Stimulated activated naive CD8-positive, alpha-beta T cell treated with anti-CD3 and anti-CD28 coated beads, Interleukin-15, amount 100 ng/mL, for 72 hours (primary cell): ENCODE measurements around the gene LRRC8B.
A peak's percentile ranks its signal among the peaks of the same experiment; 100 is the strongest.
"Not testable (repeated sequence)": the region's sequence is repeated elsewhere in the genome, so short reads cannot be mapped to it uniquely, and the experiment has no call there.

Experiments
- ATAC-seq: fragments of 150-1000 bp; cut with Tn5 transposase; 2 replicates; pipeline ENCODE4 v1.10.0; 2021; ENCODE audit warnings: mild to moderate bottlenecking, moderate library complexity
- DNase-seq, 2 donors: peaks; one replicate each; pipeline ENCODE4 v3.0.0; 2021 to 2022
- H3K27ac Mint-ChIP-seq, 2 donors: one replicate each; pipeline ENCODE4 v1.8.0; 2022; ENCODE audit warnings: mild to moderate bottlenecking in 2 of 2, mixed read lengths in 2 of 2, moderate library complexity in 2 of 2
- H3K27me3 Mint-ChIP-seq: one replicate; pipeline ENCODE4 v1.8.0; 2022; ENCODE audit warnings: mixed read lengths
- H3K4me1 Mint-ChIP-seq: one replicate; pipeline ENCODE4 v1.8.0; 2022; ENCODE audit warnings: mild to moderate bottlenecking, mixed read lengths
- H3K4me3 Mint-ChIP-seq, 2 donors: one replicate each; pipeline ENCODE4 v1.8.0; 2022; ENCODE audit warnings: mild to moderate bottlenecking in 2 of 2, mixed read lengths in 2 of 2, moderate library complexity in 1 of 2
- H3K9me3 Mint-ChIP-seq, 2 donors: one replicate each; pipeline ENCODE4 v1.8.0; 2022; ENCODE audit warnings: mixed read lengths in 2 of 2

LRRC8B gene

DNA sequence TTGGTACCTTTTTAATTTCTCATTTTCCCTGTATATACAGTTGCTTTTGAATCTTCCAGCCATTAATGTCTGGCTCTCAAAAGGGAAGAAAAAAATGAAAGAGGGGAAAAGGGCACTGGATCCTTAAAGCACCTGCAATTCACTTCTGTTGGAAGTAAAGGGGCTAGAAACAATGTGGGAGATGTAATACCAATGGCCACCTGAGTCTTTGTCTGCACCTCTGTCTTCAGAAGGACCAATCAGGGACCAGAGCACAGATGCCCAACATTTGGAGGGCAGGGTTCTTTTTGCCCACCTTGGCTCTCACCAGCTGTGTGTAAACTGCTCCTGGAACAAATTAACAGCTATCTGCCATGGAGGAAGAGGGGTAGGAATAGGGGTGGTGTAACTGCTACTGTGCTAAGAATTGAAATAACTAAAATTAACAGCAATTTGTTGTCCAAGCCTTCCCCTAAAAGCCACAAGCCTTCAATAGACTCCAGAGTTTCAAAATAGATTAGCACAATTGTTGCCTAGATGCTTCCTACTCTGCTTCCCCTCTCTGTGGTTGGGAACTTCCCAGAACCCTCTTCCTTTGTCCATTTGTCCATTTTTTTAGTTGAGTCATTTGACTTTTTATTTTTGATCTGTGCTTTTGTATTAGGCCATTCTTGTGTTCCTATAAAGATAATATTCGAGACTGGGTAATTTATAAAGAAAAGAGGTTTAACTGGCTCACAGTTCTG, 11.5 kb upstream of the LRRC8B start:
- Mint-ChIP-seq H3K9me3 (peaks cover 10 to 11% of the 10 kb centered on the region in 2 donors), H3K4me3 (no peak overlapping the region), H3K27me3 (peaks cover 4% of the 10 kb centered on the region), H3K27ac (no peak overlapping the region), H3K4me1 (peaks cover 11% of the 10 kb centered on the region)
- ATAC-seq (no peak), DNase-seq (no peak)

DNA sequence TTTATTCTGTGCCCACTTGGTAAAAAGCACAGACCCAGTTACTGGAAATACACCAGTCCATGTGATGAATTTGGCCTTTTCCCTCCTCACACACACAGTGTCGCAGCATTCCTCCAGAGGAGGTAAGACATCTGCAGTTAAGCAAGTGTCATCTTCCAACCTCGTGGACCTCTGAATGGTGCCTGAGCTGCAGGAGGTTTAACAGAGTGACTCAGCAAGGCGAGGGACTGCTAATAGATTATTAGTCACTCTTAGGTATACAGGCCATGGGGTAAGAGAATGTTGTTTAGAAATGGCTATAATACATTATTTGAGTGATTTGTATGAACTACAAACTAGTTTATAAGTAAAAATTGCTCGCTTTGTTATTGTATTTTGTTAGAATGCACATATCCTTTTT, 8.6 kb upstream of the LRRC8B start:
- Mint-ChIP-seq H3K27ac (no peak overlapping the region), H3K27me3 (no peaks in the 10 kb centered on the region), H3K9me3 (peaks cover 0 to 4% of the 10 kb centered on the region in 2 donors), H3K4me1 (peaks cover 20% of the 10 kb centered on the region), H3K4me3 (no peak overlapping the region)
- DNase-seq (no peak), ATAC-seq (no peak)

DNA sequence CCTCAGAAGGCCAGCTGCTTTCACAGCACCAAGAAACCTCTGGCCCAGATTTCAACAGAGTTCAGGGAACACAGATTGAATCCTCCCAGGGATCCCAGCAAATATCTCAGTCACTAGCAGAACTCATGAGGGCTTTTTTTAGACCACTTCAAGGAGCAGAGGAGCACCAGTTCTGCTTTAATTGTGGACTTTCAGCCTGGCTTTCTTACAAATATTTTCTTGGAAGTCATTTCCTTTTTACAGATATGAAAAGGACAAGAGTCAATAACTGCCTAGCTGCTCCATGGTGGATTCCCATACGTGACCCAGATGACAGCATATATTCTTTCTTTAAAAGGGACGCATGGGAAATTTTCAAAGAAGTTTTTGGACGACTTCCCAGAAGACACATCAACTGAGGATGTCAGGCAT, 6.4 kb upstream of the LRRC8B start:
- Mint-ChIP-seq H3K4me3 (no peak overlapping the region), H3K9me3 (peaks cover 7 to 8% of the 10 kb centered on the region in 2 donors), H3K4me1 (peaks cover 20% of the 10 kb centered on the region), H3K27me3 (no peaks in the 10 kb centered on the region), H3K27ac (no peak overlapping the region)
- ATAC-seq: no peak
- DNase-seq: no peak

DNA sequence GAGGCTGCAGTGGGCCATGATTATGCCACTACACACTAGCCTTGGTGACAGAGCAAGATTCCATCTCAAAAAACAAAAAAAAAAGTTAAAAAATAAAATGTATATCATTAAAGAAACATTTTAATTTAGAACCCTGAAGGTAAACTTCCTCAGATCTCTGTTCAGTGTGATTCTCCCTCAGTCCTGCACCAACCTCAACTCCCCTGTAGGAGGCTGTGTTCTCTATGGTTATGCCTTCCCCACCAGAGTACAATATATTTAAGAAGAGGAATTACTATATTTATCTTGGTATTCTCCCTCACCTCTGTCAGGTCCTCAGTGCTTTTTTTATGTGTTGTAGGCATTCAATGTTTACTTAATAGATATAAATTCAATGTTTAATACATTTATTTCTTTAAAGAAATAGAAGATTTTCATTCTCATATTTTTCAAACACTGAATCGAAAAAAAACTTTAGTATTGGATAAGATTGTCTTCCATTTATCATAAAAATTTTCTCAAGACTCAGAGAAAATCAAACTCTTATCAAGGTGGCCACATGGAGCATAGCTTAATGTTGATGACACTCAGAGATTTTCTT, 4.8 kb upstream of the LRRC8B start:
- peak in 1 of 2 donors; percentile 41 for DNase-seq
- H3K27me3 Mint-ChIP-seq: no peaks in the 10 kb centered on the region
- peaks cover 30% of the 10 kb centered on the region for H3K4me1 Mint-ChIP-seq
- no peak overlapping the region for H3K27ac Mint-ChIP-seq
- ATAC-seq: peak; percentile 47
- H3K4me3 Mint-ChIP-seq: no peak overlapping the region
- peaks cover 7 to 8% of the 10 kb centered on the region in 2 donors for H3K9me3 Mint-ChIP-seq

DNA sequence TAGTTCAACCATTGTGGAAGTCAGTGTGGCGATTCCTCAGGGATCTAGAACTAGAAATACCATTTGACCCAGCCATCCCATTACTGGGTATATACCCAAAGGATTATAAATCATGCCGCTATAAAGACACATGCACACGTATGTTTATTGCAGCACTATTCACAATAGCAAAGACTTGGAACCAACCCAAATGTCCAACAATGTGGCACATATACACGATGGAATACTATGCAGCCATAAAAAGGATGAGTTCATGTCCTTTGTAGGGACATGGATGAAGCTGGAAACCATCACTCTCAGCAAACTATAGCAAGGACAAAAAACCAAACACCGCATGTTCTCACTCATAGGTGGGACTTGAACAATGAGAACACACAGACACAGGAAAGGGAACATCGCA, 2.7 kb upstream of the LRRC8B start:
- H3K4me3 Mint-ChIP-seq, H3K27me3 Mint-ChIP-seq, H3K9me3 Mint-ChIP-seq, DNase-seq, H3K27ac Mint-ChIP-seq, ATAC-seq: not testable (repeated sequence)
- H3K4me1 Mint-ChIP-seq: peaks cover 22% of the 10 kb centered on the region

DNA sequence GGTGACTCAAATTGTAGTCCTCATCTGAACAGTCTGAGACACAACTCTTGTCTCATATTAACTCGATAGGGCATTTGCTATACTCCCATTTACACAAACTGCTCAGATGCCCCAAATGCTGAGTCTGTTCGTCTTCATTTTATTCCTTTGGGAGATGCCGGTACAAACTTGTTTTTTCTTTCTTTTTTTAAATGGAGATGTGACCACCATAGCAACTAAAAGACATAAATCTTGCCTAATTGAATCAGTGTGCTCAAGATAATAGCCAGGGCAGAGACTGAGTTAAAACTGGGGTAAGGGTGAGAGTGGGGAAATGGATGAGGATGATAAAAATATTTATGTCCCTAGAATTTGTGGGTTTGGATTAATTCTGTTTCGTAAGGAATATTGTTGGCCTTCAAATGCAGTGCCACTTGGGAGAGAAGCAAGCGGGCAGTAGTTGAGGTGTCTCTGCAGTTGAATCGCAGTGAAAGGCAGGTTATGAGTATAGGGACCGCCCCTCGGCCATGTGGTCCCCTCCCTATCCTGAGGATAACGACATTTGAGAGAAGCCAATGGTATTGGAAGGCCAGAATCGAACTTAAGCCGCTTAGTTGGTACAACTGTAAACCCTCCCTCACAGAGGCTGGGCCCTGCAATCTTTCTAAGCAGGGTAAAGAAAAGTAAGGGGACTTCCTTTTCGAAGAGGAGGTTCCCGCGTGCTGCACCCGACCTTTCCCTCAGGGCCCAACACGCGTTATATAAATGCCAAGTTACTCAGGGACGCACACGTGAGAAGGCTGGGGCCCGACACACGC, 859 bp upstream of the LRRC8B start:
- ATAC-seq: peak; percentile 80
- Mint-ChIP-seq H3K9me3 (peaks cover 7 to 8% of the 10 kb centered on the region in 2 donors), H3K4me1 (peaks cover 19% of the 10 kb centered on the region), H3K4me3 (no peak overlapping the region), H3K27ac (peak overlapping the region; percentile 95 to 97), H3K27me3 (no peaks in the 10 kb centered on the region)
- peak; percentile 79 to 80 for DNase-seq

DNA sequence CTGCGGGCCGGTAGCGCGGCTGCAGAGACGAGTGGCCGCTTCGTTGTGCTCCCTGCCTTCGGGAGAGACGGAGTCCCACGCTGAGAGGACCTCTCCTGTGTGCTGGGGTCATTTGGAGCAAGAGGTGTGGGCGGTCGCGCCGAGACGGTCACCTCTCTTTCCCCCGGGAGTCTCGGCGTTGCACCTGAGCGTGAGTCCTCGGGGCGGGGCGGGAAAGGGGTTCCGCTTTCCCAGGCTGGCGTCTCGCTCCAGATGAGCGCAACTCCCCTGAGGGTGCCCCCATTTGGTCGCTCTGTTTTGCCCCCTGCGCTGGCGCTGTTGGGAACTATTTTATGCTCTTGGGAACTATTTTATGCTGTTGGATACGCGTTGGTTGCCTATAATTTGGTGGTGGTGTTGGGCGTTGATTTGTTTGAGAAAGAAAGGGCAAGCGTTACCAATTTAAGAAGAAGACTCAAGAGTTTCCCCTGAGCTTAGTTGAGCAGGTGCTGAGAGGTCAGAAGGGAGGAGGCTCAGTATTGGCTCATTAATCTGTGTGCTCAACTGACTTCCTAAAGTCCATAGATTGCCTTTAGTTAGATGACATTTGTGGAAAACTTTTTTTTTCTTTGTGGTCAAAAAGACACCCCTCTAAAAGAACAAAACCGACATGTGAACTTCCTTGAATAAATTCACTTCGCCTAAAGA, 683 bp downstream of the LRRC8B start:
- ATAC-seq (peak; percentile 4), DNase-seq (peak in 1 of 2 donors; percentile 43)
- Mint-ChIP-seq H3K9me3 (peaks cover 7 to 8% of the 10 kb centered on the region in 2 donors), H3K4me3 (no peak overlapping the region), H3K4me1 (peaks cover 18% of the 10 kb centered on the region), H3K27me3 (no peaks in the 10 kb centered on the region), H3K27ac (peak overlapping the region; percentile 98 to 99)

DNA sequence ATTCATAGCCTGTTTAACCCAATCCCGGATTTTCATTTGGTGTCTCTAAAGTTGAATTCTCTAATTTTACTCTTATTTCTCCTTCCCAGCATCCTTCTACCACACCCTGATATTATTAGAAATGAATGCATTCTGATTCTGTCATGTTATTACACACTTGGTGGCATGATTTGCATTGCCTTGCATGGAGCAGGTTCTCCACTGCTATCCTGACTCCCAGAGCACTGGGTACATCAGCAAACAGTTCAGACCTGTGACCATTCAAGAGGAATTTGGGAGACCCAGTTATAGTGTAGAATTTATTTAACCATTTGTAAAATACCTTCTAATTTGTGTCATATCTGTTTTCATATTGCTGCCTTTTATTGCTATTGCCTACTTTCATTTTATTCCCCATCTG, 2.6 kb downstream of the LRRC8B start:
- Mint-ChIP-seq H3K27me3 (no peaks in the 10 kb centered on the region), H3K4me1 (peaks cover 31% of the 10 kb centered on the region), H3K27ac (no peak overlapping the region), H3K9me3 (peaks cover 14 to 17% of the 10 kb centered on the region in 2 donors), H3K4me3 (no peak overlapping the region)
- no peak for ATAC-seq
- DNase-seq: no peak

DNA sequence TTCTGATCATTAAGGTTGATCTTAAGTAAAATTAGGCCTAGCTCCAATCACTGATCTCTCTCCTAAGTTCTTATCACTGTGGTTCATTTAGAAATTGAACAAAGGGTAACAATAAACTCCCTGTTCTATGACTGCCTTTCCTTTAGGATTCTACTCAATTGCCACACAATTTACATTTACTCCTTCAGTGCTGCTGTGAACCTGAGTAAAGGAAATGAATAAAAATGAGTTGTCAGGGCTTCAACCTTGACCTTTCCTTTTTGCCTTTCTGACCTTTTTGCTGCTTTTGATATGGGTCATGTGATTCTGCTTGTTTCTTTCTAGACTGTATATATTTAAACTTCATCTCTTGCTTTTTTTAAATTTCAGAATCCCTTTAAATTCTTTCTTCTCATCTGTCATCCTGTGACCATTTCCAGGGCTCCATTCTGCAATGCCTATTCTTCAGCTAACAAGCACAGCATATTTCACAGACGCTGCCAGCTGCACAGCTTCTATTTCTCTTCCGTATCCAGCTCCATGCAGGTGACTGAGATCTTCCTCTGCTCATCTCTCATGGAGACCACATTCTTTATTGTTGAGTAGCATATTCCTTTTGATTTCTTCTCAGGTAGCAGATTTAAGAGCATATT, 3.2 kb downstream of the LRRC8B start:
- no peak overlapping the region for H3K4me3 Mint-ChIP-seq
- H3K27me3 Mint-ChIP-seq: no peaks in the 10 kb centered on the region
- peaks cover 37% of the 10 kb centered on the region for H3K4me1 Mint-ChIP-seq
- no peak for DNase-seq
- no peak for ATAC-seq
- peaks cover 14 to 17% of the 10 kb centered on the region in 2 donors for H3K9me3 Mint-ChIP-seq
- no peak overlapping the region for H3K27ac Mint-ChIP-seq

DNA sequence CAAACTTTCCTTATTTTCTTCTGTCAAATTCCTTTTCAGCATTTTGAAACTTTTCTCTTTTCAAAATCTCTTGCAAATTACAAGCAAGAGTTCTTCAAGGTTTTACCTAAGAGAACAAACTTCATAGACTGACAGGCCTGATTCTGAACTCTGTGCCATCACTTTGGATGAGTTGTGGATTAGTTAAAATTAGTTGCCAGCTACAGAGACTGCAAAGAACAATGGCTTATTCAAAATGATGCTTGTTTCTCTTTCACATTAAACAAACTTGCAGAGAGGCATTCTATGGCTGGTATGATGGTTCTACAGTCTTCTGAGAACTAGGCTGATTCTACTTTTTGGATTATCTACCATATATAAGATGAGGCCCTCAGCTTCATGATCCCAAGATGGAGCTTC, 3.8 kb downstream of the LRRC8B start:
- ATAC-seq (no peak), DNase-seq (no peak)
- no peak overlapping the region for H3K27ac Mint-ChIP-seq
- H3K9me3 Mint-ChIP-seq: peaks cover 11 to 20% of the 10 kb centered on the region in 2 donors
- no peaks in the 10 kb centered on the region for H3K27me3 Mint-ChIP-seq
- peaks cover 41% of the 10 kb centered on the region for H3K4me1 Mint-ChIP-seq
- no peak overlapping the region for H3K4me3 Mint-ChIP-seq

DNA sequence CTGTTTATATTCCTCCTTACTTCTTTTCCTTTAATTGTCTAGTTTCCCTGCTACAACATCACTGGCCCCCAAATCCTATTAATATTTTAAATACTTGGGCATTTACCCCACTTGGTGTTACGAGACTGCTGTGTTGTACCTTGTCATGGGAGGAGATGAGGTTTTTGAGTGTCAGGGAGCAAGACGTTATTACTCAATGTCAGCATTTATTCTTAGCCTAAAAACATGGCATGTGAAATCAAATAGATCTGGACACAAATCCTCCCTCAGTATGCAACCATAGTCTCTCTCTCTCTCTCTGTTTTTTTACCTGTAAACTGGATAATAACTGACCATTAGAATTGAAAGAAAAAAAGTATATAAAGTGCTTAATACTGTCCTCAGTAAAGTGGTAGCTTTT, 4.6 kb downstream of the LRRC8B start:
- no peak for DNase-seq
- no peaks in the 10 kb centered on the region for H3K27me3 Mint-ChIP-seq
- peaks cover 38% of the 10 kb centered on the region for H3K4me1 Mint-ChIP-seq
- peaks cover 11 to 20% of the 10 kb centered on the region in 2 donors for H3K9me3 Mint-ChIP-seq
- no peak overlapping the region for H3K4me3 Mint-ChIP-seq
- H3K27ac Mint-ChIP-seq: no peak overlapping the region
- no peak for ATAC-seq

DNA sequence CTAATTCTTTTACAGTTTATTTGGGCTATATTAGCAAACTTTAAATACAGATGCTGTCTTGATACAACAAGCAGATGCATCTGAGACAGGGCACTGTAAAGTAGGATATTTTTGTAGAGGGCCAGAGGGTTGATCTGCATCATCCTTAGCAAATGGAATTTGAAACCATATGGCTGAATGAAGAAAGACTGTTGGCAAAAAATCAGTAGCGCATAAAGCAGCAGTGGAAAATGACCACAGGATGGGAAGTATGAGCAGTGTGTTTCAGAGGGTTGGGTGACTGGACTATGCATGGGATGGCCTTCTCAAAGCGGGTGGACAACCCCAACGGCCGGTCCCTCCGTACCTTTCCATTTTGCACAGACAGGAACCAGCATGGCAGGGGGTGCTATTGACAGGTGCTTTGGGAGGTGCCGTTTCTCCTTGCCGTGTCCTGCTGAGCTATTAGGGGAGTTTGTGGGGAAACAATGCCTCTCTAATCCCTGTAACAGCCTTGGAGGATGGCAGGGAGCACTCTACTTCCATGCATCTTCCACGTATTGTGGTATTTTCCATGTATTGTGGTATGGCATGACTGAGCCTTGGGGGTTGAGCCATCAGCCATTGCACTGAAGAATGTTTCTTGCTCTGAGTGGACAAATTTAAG, 5.9 kb downstream of the LRRC8B start:
- Mint-ChIP-seq H3K4me3 (no peak overlapping the region), H3K27ac (no peak overlapping the region), H3K4me1 (peaks cover 50% of the 10 kb centered on the region), H3K9me3 (peaks cover 11 to 20% of the 10 kb centered on the region in 2 donors), H3K27me3 (no peaks in the 10 kb centered on the region)
- no peak for DNase-seq
- ATAC-seq: no peak

DNA sequence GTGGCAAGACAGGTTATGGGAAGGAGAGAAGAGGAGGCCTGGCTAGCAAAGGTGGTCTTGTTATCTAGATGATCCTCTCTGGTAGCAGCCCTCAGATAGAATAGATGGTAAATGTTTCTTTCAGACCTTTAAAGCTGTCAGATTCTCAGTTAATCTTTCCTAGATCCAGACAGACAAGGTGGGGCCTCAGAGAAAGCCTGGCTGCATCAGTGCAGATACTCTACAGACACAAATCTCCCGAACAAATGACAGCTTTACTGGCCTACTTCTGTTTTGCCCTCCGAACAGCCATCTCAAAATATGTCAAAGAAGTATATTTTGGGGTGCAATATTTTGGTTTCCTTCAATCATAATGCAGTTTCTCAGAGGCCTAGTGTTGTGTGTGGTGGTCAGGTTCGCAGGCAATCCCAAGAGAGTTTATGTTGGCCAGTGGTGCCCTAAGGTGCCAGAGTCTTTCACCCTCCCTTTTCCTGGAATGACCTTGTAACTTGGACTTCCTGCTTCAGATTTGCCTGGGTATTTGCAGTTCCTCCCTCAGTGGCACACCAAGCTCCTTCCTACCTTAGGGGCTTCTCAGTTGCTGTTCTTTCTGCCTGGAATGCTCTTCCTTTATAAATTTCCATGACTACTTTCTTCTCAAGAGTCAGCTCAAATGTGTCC, 7.0 kb downstream of the LRRC8B start:
- H3K4me3 Mint-ChIP-seq: no peak overlapping the region
- H3K9me3 Mint-ChIP-seq: peaks cover 11 to 20% of the 10 kb centered on the region in 2 donors
- DNase-seq (no peak), ATAC-seq (no peak)
- H3K27ac Mint-ChIP-seq: peak overlapping the region in 1 of 2 donors; percentile 47
- no peaks in the 10 kb centered on the region for H3K27me3 Mint-ChIP-seq
- peaks cover 60% of the 10 kb centered on the region for H3K4me1 Mint-ChIP-seq

DNA sequence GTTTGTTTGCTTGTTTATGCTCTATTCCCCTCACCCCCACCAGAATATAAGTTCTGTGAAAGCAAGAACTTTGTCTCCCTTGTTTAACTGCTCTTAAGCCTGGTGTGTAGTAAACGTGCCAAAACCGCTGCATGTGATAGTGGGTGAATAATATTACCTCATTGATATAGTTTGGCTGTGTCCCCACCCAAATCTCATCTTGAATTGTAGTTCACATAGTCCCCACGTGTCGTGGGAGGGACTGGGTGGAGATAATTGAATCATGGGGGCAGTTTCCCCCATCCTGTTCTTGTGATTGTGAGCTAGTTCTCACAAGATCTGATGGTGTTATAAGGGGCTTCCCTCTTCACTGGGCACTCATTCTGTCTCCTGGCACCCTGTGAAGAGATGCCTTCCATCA, 7.6 kb downstream of the LRRC8B start:
- peak overlapping the region in 1 of 2 donors; percentile 47 for H3K27ac Mint-ChIP-seq
- peaks cover 66% of the 10 kb centered on the region for H3K4me1 Mint-ChIP-seq
- H3K27me3 Mint-ChIP-seq: no peaks in the 10 kb centered on the region
- H3K4me3 Mint-ChIP-seq: no peak overlapping the region
- DNase-seq (no peak), ATAC-seq (no peak)
- peaks cover 11 to 20% of the 10 kb centered on the region in 2 donors for H3K9me3 Mint-ChIP-seq
